GM23338 (cell line): ENCODE data around the gene WIPF3. TPM values are rescaled to one million over a fixed set of nuclear protein-coding genes. Genes with fewer than 3 reads are reported as not detected.

Source experiments
- ATAC-seq: fragments of 200-7000 bp; cut with Tn5 transposase; 3 replicates; pipeline ENCODE4 v1.9.1; 2020
- DNase-seq: peaks from one replicate; pipeline ENCODE4 v3.0.0-alpha.2; 2015; ENCODE audit warnings: low spot score
- H2AFZ ChIP-seq: fragments of 200-600 bp; sonication (generic); 2 replicates; pipeline ENCODE4 v1.8.0; 2016; ENCODE audit warnings: antibody characterized with exemption, mild to moderate bottlenecking, moderate library complexity
- H3F3A ChIP-seq: fragments of 200-600 bp; sonication (generic); replicated peaks from 2 replicates; pipeline ENCODE4 v1.8.0; 2017; ENCODE audit warnings: antibody characterized with exemption, mixed run types, low read depth
- H3K27ac ChIP-seq: fragments of 200-600 bp; sonication (generic); 2 replicates; pipeline ENCODE4 v1.6.1; 2016; ENCODE audit warnings: low read depth
- H3K27me3 ChIP-seq: fragments of 200-600 bp; sonication (generic); 2 replicates; pipeline ENCODE4 v1.8.0; 2016; ENCODE audit warnings: mild to moderate bottlenecking, mixed run types, moderate library complexity; ENCODE audit not compliant: insufficient read depth
- H3K36me3 ChIP-seq: fragments of 200-600 bp; sonication (generic); 2 replicates; pipeline ENCODE4 v1.8.0; 2016; ENCODE audit warnings: mild to moderate bottlenecking; ENCODE audit not compliant: insufficient read depth
- H3K4me1 ChIP-seq: fragments of 200-600 bp; sonication (generic); 2 replicates; pipeline ENCODE4 v1.8.0; 2016; ENCODE audit warnings: mild to moderate bottlenecking, moderate library complexity; ENCODE audit not compliant: insufficient read depth
- H3K4me2 ChIP-seq: fragments of 200-600 bp; sonication (generic); 2 replicates; pipeline ENCODE4 v1.7.1; 2017; ENCODE audit warnings: mixed run types
- H3K4me3 ChIP-seq: fragments of 200-600 bp; sonication (generic); 2 replicates; pipeline ENCODE4 v1.6.1; 2016; ENCODE audit warnings: mixed run types
- H3K79me2 ChIP-seq: fragments of 200-600 bp; sonication (generic); replicated peaks from 2 replicates; pipeline ENCODE4 v1.8.0; 2017; ENCODE audit warnings: mild to moderate bottlenecking; ENCODE audit not compliant: insufficient read depth
- H3K9me2 ChIP-seq: fragments of 200-600 bp; sonication (generic); 2 replicates; pipeline ENCODE4 v1.8.0; 2017; ENCODE audit not compliant: insufficient read depth
- H4K20me1 ChIP-seq: fragments of 200-600 bp; sonication (generic); replicated peaks from 2 replicates; pipeline ENCODE4 v1.8.0; 2017; ENCODE audit warnings: mild to moderate bottlenecking; ENCODE audit not compliant: insufficient read depth
- H3K27ac Mint-ChIP-seq: 2 replicates; pipeline ENCODE4 v1.8.0; 2020; ENCODE audit warnings: inconsistent platforms, mild to moderate bottlenecking, moderate library complexity, mixed read lengths
- H3K27me3 Mint-ChIP-seq: 3 replicates; pipeline ENCODE4 v1.8.0; 2022; ENCODE audit warnings: low read depth, mild to moderate bottlenecking, moderate library complexity, mixed read lengths, inconsistent platforms; ENCODE audit not compliant: insufficient read depth, poor library complexity
- H3K36me3 Mint-ChIP-seq: 3 replicates; pipeline ENCODE4 v1.8.0; 2021; ENCODE audit warnings: low read depth, mild to moderate bottlenecking, inconsistent platforms, moderate library complexity, mixed read lengths
- H3K4me1 Mint-ChIP-seq: 3 replicates; pipeline ENCODE4 v1.8.0; 2020; ENCODE audit warnings: mild to moderate bottlenecking, inconsistent platforms, mixed read lengths
- H3K4me3 Mint-ChIP-seq: 3 replicates; pipeline ENCODE4 v1.8.0; 2021; ENCODE audit warnings: moderate library complexity, mild to moderate bottlenecking, inconsistent platforms, mixed read lengths
- H3K9me3 Mint-ChIP-seq: 3 replicates; pipeline ENCODE4 v1.8.0; 2020; ENCODE audit warnings: moderate library complexity, mild to moderate bottlenecking, inconsistent platforms, mixed read lengths
- CREB1 ChIP-seq: fragments of 250-450 bp; sonication (Bioruptor Pico); IDR thresholded peaks from 2 replicates; pipeline ENCODE4 v1.5.0; 2020; ENCODE audit warnings: low read depth, mild to moderate bottlenecking, moderate library complexity
- ETS1 ChIP-seq: IDR thresholded peaks from 2 replicates; pipeline ENCODE4 v1.6.1; 2016; ENCODE audit warnings: antibody characterized with exemption
- EZH2 ChIP-seq: fragments of 200-600 bp; sonication (generic); IDR thresholded peaks from one replicate; pipeline ENCODE4 v1.8.0; 2017; ENCODE audit warnings: antibody characterized with exemption, mild to moderate bottlenecking, low read depth; ENCODE audit not compliant: unreplicated experiment
- JUNB ChIP-seq: IDR thresholded peaks from one replicate; pipeline ENCODE4 v1.6.1; 2016; ENCODE audit warnings: antibody characterized with exemption; ENCODE audit not compliant: unreplicated experiment
- POLR2AphosphoS5 ChIP-seq: IDR thresholded peaks from 2 replicates; pipeline ENCODE4 v1.6.1; 2016; ENCODE audit warnings: antibody characterized with exemption, low read depth
- STAT1 ChIP-seq: IDR thresholded peaks from one replicate; pipeline ENCODE4 v1.6.1; 2016; ENCODE audit warnings: antibody characterized with exemption; ENCODE audit not compliant: unreplicated experiment
- ZNF114 ChIP-seq: fragments of 250-450 bp; sonication (Bioruptor Pico); IDR thresholded peaks from 2 replicates; pipeline ENCODE4 v1.5.0; 2020; ENCODE audit warnings: mild to moderate bottlenecking, moderate library complexity
- ZNF331 ChIP-seq: fragments of 250-450 bp; sonication (Bioruptor Pico); IDR thresholded peaks from 2 replicates; pipeline ENCODE4 v1.5.0; 2020; ENCODE audit warnings: low read depth, mild to moderate bottlenecking, moderate library complexity
- ZNF462 ChIP-seq: fragments of 250-450 bp; sonication (Bioruptor Pico); IDR thresholded peaks from 2 replicates; pipeline ENCODE4 v1.5.0; 2020; ENCODE audit warnings: mild to moderate bottlenecking, moderate library complexity
- polyA plus RNA-seq: library from polyadenylated mRNA; unstranded; fragments of >200 nt; fragmentation: Nextera tagmentation; extraction: Ambion mirVana; gene quantifications from 2 replicates; pipeline ENCODE4 v1.2.1, GENCODE V29; 2016
- total RNA-seq: library from RNA; depleted of rRNA; stranded (reverse); fragments of >200 nt; shearing (Covaris generic); gene quantifications from 2 replicates; pipeline ENCODE4 v1.2.3, GENCODE V29; 2014
- TF ChIP-seq, protein P1 (sequence below), 2 experiments: fragments of 200-600 bp in 1 of 2; sonication (generic) in 1 of 2; conservative IDR thresholded peaks; 2 replicates each; pipeline versions ENCODE4 v1.5.1 to v1.6.1; 2016 to 2017; ENCODE audit warnings: antibody characterized with exemption in 2 of 2, low read depth in 2 of 2, mild to moderate bottlenecking in 2 of 2, moderate library complexity in 1 of 2

WIPF3 gene
- total and polyA plus RNA-seq, 2 experiments from 2014 or later, result 5.7 to 11.4 TPM

DNA sequence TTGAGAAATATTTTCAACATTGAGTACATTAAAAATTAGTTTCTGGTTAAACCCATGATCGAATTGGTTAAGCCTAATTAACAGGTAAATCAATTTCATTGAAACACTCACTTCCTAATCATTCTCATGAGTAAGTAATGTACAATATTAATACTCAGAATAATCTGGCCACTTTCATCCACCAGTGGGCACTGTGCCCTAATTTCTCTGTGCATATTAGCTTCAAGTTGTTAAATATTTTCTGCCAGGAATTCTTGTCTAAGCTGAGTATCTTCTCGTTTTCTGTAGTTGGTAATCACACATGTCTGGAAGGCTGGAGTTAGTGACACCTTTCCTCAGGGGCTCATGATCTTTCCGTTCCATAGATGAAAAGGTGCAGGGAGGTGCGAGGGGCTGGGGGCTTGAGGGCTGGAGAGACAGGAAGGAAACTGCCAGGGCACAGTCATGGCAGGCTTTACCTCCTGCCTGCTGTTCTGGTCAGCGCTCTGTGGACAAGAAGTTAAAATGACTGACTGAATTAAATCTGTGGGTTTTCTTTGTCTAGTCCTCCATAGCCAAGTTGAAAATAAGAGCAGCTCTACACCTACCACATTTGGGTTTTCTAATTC is 71.9 kb downstream of the WIPF3 start:
- ATAC-seq (no peak), DNase-seq (peak; percentile 43)
- Histone ChIP-seq H3K36me3 (no peaks in the 10 kb centered on the region), H3F3A (0 out of 2 replicates have a peak, but pooled peaks cover under 1% of the 10 kb centered on the region), H3K9me2 (no peaks in the 10 kb centered on the region), H3K27me3 (no peaks in the 10 kb centered on the region), H3K4me1 (peaks cover 16% of the 10 kb centered on the region), H4K20me1 (no peaks in the 10 kb centered on the region), H2AFZ (no peak overlapping the region), H3K4me3 (no peak overlapping the region), H3K79me2 (no peaks in the 10 kb centered on the region), H3K4me2 (no peak overlapping the region), H3K27ac (no peak overlapping the region)
- Mint-ChIP-seq H3K4me1 (peaks cover 17% of the 10 kb centered on the region), H3K4me3 (no peak overlapping the region), H3K27me3 (peaks cover 4% of the 10 kb centered on the region), H3K27ac (no peak overlapping the region), H3K9me3 (no peaks in the 10 kb centered on the region), H3K36me3 (no peaks in the 10 kb centered on the region)
- TF ChIP-seq STAT1, result no peak
- TF ChIP-seq, protein P1, sequence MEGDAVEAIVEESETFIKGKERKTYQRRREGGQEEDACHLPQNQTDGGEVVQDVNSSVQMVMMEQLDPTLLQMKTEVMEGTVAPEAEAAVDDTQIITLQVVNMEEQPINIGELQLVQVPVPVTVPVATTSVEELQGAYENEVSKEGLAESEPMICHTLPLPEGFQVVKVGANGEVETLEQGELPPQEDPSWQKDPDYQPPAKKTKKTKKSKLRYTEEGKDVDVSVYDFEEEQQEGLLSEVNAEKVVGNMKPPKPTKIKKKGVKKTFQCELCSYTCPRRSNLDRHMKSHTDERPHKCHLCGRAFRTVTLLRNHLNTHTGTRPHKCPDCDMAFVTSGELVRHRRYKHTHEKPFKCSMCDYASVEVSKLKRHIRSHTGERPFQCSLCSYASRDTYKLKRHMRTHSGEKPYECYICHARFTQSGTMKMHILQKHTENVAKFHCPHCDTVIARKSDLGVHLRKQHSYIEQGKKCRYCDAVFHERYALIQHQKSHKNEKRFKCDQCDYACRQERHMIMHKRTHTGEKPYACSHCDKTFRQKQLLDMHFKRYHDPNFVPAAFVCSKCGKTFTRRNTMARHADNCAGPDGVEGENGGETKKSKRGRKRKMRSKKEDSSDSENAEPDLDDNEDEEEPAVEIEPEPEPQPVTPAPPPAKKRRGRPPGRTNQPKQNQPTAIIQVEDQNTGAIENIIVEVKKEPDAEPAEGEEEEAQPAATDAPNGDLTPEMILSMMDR (conservative IDR thresholded peaks at IDR 0.05; ENCODE audit: low read depth in 2 of 2), result peak; percentile 47 to 59

- peaks cover 23% of the 10 kb centered on the region for H3K4me1 Mint-ChIP-seq
- no peaks in the 10 kb centered on the region for H3K9me3 Mint-ChIP-seq
- Histone ChIP-seq H3K79me2 (no peaks in the 10 kb centered on the region), H3K4me1 (peaks cover 21% of the 10 kb centered on the region), H3K4me2 (no peak overlapping the region), H3K9me2 (no peaks in the 10 kb centered on the region), H3F3A (0 out of 2 replicates have a peak, but pooled peaks cover 4% of the 10 kb centered on the region), H3K36me3 (no peaks in the 10 kb centered on the region), H2AFZ (no peak overlapping the region), H3K4me3 (no peak overlapping the region), H3K27me3 (no peaks in the 10 kb centered on the region), H3K27ac (no peak overlapping the region), H4K20me1 (no peaks in the 10 kb centered on the region)
- no peak overlapping the region for H3K4me3 Mint-ChIP-seq
- no peak overlapping the region for H3K27ac Mint-ChIP-seq
- ATAC-seq, result no peak
- H3K27me3 Mint-ChIP-seq, result peaks cover 4% of the 10 kb centered on the region
- no peaks in the 10 kb centered on the region for H3K36me3 Mint-ChIP-seq
- DNase-seq, result no peak
- TF ChIP-seq, protein P1 (conservative IDR thresholded peaks at IDR 0.05; ENCODE audit: low read depth in 2 of 2), result no peak
- TF ChIP-seq ZNF114 (CRISPR knock-in tag) (no peak), JUNB (no peak), ETS1 (no peak), ZNF462 (CRISPR knock-in tag) (no peak), POLR2AphosphoS5 (no peak), CREB1 (CRISPR knock-in tag) (no peak), ZNF331 (CRISPR knock-in tag) (no peak), EZH2 (no peak)
These were observed 73.3 kb downstream of the WIPF3 start for GRCh38 chr7:29879609-29880008.
